DMS114 treated with DMSO at 0.1 percent for 48 hours (cell line): ENCODE results near the gene PXK.

ENCODE experiments used
- DNase-seq: peaks from one replicate; lab custom pipeline; 2025; ENCODE audit not compliant: unreplicated experiment; lab: John Stamatoyannopoulos, UW

PXK gene

DNA sequence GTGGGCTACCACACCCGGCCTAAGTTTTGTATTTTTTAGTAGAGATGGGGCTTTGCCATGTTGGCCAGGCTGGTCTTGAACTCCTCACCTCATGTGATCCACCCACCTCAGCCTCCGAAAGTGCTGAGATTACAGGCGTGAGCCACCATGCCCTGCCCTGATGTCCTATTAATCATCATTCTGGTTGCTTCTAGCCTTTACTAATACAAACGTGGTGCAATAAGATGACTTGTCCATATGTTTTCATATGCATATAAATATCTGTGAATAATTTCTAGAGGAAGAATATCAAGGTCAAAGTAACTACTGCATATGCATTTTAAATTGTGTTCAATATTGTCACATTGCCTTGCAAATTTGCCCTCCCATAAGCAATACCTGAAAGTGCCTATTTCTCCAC, 126.5 kb downstream of the PXK start:
- no peak for DNase-seq

GRCh38 chr3:58462829-58463180, 130.1 kb downstream of the PXK start:
- DNase-seq, result no peak

DNA sequence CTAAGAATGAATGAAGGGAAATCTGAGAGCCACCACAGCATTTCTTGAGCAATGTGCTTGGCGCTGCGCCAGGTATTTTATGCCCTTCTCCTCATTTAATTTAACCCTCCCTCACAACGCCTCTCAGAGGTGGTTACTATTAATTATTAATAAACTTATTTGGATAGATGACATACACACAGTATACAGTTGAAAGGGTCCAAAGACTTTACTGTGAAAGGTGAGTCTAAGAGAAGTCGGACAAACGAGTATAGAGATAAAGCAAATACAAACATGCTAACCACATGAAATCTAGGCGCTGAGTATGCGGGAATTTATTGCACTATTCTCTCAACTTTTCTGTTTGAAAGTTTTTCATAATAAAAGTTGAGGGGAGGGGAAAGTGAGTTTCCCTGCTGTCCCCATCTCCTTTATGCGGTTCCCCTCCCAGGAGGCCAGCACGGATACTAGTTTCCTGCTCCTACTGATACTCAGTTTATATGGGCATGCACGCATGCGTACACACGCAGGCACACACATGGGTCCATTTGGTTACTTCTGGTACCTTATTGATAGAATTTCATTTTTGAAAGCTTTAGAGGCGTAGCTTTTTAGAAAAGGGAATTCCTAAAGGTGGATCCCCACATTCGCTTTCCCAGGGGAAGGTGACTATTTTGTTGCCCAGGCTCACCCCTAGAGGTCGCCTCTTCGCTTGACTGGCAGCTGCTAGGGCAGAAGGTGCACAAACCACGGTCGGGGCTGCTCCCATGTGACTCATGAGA, 130.7 kb downstream of the PXK start:
- peak; percentile 44 for DNase-seq

- no peak for DNase-seq
Measured at GRCh38 chr3:58463942-58464271, 131.2 kb downstream of the PXK start.

GRCh38 chr3:58464866-58465265, 132.2 kb downstream of the PXK start:
- no peak for DNase-seq

DNA sequence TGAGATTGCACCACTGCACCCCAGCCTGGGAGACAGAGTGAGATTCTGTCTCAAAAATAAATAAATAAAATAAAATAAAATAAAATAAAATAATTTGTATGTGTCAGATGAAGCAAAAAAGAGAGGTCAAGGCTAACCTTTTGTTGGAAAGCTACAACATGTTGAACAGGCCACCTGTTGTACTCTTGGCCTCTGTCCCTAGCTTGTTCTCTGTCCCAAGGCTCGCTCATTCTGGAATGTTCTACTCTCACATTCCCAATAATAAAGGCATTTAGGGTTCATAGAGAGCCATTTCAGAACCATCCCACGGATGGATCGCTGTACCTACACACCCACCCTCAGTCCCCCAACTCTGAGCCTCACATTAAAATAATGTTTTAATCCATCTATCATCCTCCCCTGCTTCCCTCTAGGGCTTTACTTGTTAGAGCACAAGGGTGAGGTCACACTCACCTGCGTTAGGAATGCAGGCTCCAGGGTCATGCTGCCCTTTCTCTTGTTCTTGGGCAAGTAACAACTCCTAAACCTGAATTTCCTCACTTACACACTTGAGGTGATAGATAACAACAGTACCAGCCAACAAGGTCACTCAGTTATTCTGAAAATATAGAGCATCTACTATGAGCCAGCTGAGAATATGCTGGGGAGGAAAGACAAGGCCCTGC, 134.3 kb downstream of the PXK start:
- no peak for DNase-seq

- no peak for DNase-seq
Measured at GRCh38 chr3:58469096-58469495, 136.4 kb downstream of the PXK start.

- DNase-seq, result no peak
Measured at GRCh38 chr3:58470363-58471024, 137.8 kb downstream of the PXK start.

- no peak for DNase-seq
Measured at GRCh38 chr3:58471025-58471887, 138.6 kb downstream of the PXK start.

GRCh38 chr3:58473275-58473674, 140.6 kb downstream of the PXK start:
- no peak for DNase-seq

DNA sequence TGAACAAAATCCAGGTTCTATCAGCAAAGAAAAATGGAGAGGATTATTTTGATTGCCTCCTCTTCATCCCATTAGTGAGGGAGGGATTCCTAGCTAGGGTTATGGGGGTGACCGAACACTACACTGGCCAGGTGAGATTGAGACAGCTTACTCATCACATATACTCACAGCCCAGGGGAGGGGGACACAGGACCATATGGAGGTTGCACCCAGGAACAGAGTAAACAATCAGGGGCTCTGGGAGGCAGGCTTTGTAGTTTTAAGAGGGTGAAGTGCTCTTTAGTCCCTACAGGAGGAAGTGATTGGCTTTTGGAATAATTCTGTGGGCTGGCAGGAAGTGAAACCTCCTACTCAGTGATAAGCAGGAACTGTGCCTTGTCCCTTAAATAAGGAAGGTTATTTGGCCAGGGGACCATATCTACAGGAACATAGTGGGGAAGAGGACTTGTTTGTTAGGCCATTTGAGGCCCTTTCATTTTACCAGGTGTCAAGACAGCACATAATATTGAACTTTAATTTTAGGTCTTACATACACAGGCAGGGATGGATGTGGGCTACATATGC, 141.7 kb downstream of the PXK start:
- no peak for DNase-seq

DNA sequence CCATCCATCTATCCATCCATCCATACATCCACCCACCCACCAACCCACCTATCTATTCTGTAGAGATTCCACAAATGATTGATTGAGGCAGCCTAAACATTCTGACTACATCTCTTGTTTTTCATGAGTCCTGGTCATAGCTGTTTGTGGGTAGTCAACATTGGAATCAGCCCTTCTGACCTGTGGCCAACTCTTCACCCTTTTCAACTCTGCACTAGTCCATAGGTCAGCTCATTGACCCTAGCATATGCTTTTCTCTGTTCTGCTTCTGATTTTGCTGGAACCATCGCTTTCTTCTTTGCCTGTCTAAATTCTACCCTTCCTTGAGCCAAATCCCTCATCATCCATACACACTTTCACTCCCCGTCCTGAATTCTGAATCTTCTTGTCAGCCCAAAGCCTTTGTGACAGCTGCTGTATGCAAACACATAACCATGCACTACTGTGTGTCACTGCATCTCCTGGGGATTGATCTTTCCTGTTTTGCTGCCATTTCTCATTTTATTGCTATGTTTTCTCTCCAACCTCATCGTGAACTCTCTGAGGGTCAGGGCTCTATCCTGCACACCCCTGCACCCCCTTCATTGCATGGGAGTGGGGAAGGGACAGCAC, 142.4 kb downstream of the PXK start:
- no peak for DNase-seq
